Loucy (cell line): Measurements from ENCODE around the gene NRP1.

Source experiments
- H2AFZ ChIP-seq: fragments of 200-600 bp; sonication (generic); 2 replicates; pipeline ENCODE4 v1.6.0; 2016; ENCODE audit warnings: antibody characterized with exemption, mild to moderate bottlenecking, low read length, moderate library complexity
- H3F3A ChIP-seq: fragments of 200-600 bp; 2 replicates; pipeline ENCODE4 v1.6.0; 2016; ENCODE audit warnings: antibody characterized with exemption, low read depth, mild to moderate bottlenecking
- H3K27me3 ChIP-seq: fragments of 200-600 bp; sonication (generic); 2 replicates; pipeline ENCODE4 v1.6.1; 2014; ENCODE audit warnings: low read length, mild to moderate bottlenecking; ENCODE audit not compliant: insufficient read depth, poor library complexity, severe bottlenecking
- H3K36me3 ChIP-seq: fragments of 200-600 bp; sonication (generic); 2 replicates; pipeline ENCODE4 v1.6.1; 2016; ENCODE audit warnings: low read length; ENCODE audit not compliant: insufficient read depth
- H3K4me1 ChIP-seq: fragments of 200-600 bp; sonication (generic); 2 replicates; pipeline ENCODE4 v1.5.1; 2014; ENCODE audit warnings: low read length, mild to moderate bottlenecking; ENCODE audit not compliant: insufficient read depth, poor library complexity, severe bottlenecking
- H3K4me2 ChIP-seq: fragments of 200-600 bp; sonication (generic); 2 replicates; pipeline ENCODE4 v1.6.0; 2014; ENCODE audit warnings: antibody characterized with exemption, low read length, low read depth, mild to moderate bottlenecking; ENCODE audit not compliant: poor library complexity, severe bottlenecking
- H3K4me3 ChIP-seq: fragments of 200-600 bp; sonication (generic); 2 replicates; pipeline ENCODE4 v1.5.1; 2014; ENCODE audit warnings: low read length, mild to moderate bottlenecking, mixed read lengths; ENCODE audit not compliant: poor library complexity, severe bottlenecking
- H3K79me2 ChIP-seq: fragments of 200-600 bp; sonication (generic); 2 replicates; pipeline ENCODE4 v1.6.1; 2014; ENCODE audit warnings: low read length; ENCODE audit not compliant: insufficient read depth
- H3K9ac ChIP-seq: fragments of 200-600 bp; sonication (generic); 2 replicates; pipeline ENCODE4 v1.6.0; 2014; ENCODE audit warnings: mild to moderate bottlenecking, low read depth, low read length, moderate library complexity; ENCODE audit not compliant: poor library complexity, severe bottlenecking
- H3K9me2 ChIP-seq: fragments of 200-600 bp; sonication (generic); replicated peaks from 2 replicates; pipeline ENCODE4 v1.6.1; 2016; ENCODE audit warnings: low read depth, low read length, mixed read lengths
- H3K9me3 ChIP-seq: fragments of 200-600 bp; sonication (generic); 2 replicates; pipeline ENCODE4 v1.6.1; 2014; ENCODE audit warnings: mild to moderate bottlenecking, antibody characterized with exemption, low read length, low read depth; ENCODE audit not compliant: insufficient read depth
- H4K20me1 ChIP-seq: fragments of 200-600 bp; sonication (generic); 2 replicates; pipeline ENCODE4 v1.6.0; 2014; ENCODE audit warnings: antibody characterized with exemption, low read length, mild to moderate bottlenecking; ENCODE audit not compliant: insufficient read depth, poor library complexity, severe bottlenecking
- CTCF ChIP-seq: fragments of 200-600 bp; sonication (generic); conservative IDR thresholded peaks from 2 replicates; pipeline ENCODE4 v1.5.1; 2014; ENCODE audit warnings: mild to moderate bottlenecking, antibody characterized with exemption, low read length
- EZH2phosphoT487 ChIP-seq: fragments of 200-600 bp; IDR thresholded peaks from 2 replicates; pipeline ENCODE4 v1.6.1; 2018; ENCODE audit warnings: antibody characterized with exemption, mild to moderate bottlenecking, moderate library complexity, borderline replicate concordance

Gene NRP1

GRCh38 chr10:33192190-33192589, 142.3 kb downstream of the NRP1 start:
- Histone ChIP-seq H4K20me1 (no peaks in the 10 kb centered on the region), H3K27me3 (no peaks in the 10 kb centered on the region), H3K9me3 (no peaks in the 10 kb centered on the region), H3K4me1 (peaks cover 4% of the 10 kb centered on the region), H2AFZ (no peak overlapping the region), H3K79me2 (no peaks in the 10 kb centered on the region), H3K4me2 (no peak overlapping the region), H3K36me3 (no peaks in the 10 kb centered on the region), H3K9me2 (no peaks in the 10 kb centered on the region), H3K4me3 (no peak overlapping the region), H3F3A (no peaks in the 10 kb centered on the region), H3K9ac (no peak overlapping the region)
- no peak for TF ChIP-seq EZH2phosphoT487
- TF ChIP-seq CTCF = no peak

- no peaks in the 10 kb centered on the region for H3K9me2 ChIP-seq
- H3K4me3 ChIP-seq = no peak overlapping the region
- no peaks in the 10 kb centered on the region for H3K9me3 ChIP-seq
- H3K36me3 ChIP-seq = no peaks in the 10 kb centered on the region
- H3K79me2 ChIP-seq = no peaks in the 10 kb centered on the region
- no peaks in the 10 kb centered on the region for H3F3A ChIP-seq
- H3K9ac ChIP-seq = no peak overlapping the region
- no peak for TF ChIP-seq CTCF
- TF ChIP-seq EZH2phosphoT487 = no peak
- H4K20me1 ChIP-seq = no peaks in the 10 kb centered on the region
- H3K4me1 ChIP-seq = peaks cover 4% of the 10 kb centered on the region
- no peak overlapping the region for H3K4me2 ChIP-seq
- no peaks in the 10 kb centered on the region for H3K27me3 ChIP-seq
- H2AFZ ChIP-seq = no peak overlapping the region
Measured at GRCh38 chr10:33190406-33190805, 144.1 kb downstream of the NRP1 start.

- Histone ChIP-seq H3K9me3 (no peaks in the 10 kb centered on the region), H3K36me3 (no peaks in the 10 kb centered on the region), H3K4me1 (peaks cover 4% of the 10 kb centered on the region), H2AFZ (no peak overlapping the region), H3K4me3 (no peak overlapping the region), H3F3A (no peaks in the 10 kb centered on the region), H3K9me2 (no peaks in the 10 kb centered on the region), H3K27me3 (no peaks in the 10 kb centered on the region), H3K4me2 (no peak overlapping the region), H3K9ac (no peak overlapping the region), H4K20me1 (no peaks in the 10 kb centered on the region), H3K79me2 (no peaks in the 10 kb centered on the region)
- TF ChIP-seq CTCF = no peak
Measured at GRCh38 chr10:33189808-33190207, 144.7 kb downstream of the NRP1 start.
